HG03139 (cell line): ENCODE measurements around the gene ZNF208.
"Not testable (repeated sequence)": the region's sequence is repeated elsewhere in the genome, so short reads cannot be mapped to it uniquely, and the experiment has no call there.

Experiments
- ATAC-seq: cut with Tn5 transposase; IDR thresholded peaks from one replicate; pipeline ENCODE4 v1.9.1; 2021; ENCODE audit not compliant: unreplicated experiment

ZNF208 gene

GRCh38 chr19:21885516-21885915, 125.2 kb downstream of the ZNF208 start:
- ATAC-seq = not testable (repeated sequence)

GRCh38 chr19:21884786-21885185, 126.0 kb downstream of the ZNF208 start:
- not testable (repeated sequence) for ATAC-seq

GRCh38 chr19:21883516-21883915, 127.2 kb downstream of the ZNF208 start:
- no peak for ATAC-seq
